Cardiac septum (tissue), 1 donor: ENCODE measurements around the gene P2RY2. TPM values are rescaled to one million over a fixed set of nuclear protein-coding genes. Genes with fewer than 3 reads are reported as not detected.
"Not testable (repeated sequence)": the region's sequence is repeated elsewhere in the genome, so short reads cannot be mapped to it uniquely, and the experiment has no call there.

Experiments
- DNase-seq: peaks from one replicate; pipeline ENCODE4 v3.0.0-alpha.2; 2020; ENCODE audit warnings: low spot score
- intact Hi-C: fragments of 100-400 bp; cut with DNase I; formaldehyde crosslinking; loops from one replicate; pipeline ENCODE4 v1.14.0; 2022
- total RNA-seq: library from RNA; stranded (reverse); fragmentation: NEBNext Ultra II Directional; extraction: Animal tissue kit (Norgen Biotek cat#: 25700); gene quantifications from one replicate; pipeline ENCODE4 v1.2.1, GENCODE V29; 2021
- donor health status: DM: no; HTN: no; CAD: no.

P2RY2 gene
- total RNA-seq, 1 donor from 2014 or later: 13.5 TPM

DNA sequence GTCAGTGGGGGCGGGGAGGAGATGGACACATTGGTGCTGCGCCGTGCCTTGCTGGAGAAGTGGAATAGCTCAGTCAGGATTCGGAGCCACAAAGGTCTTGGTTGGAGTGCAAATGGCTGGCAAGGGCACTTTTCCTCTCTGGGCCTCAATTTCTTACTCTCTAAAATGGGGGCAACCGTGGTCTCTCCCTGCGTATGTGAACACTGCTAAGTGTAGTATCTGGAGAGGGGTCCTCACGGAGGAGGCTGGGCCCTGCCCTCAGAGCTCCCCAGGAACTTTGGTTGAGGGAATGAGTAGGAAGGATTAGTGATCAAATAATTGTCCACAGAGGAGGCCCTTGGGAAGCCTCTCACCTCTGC lies 54.6 kb downstream of the P2RY2 start:
- no peak for DNase-seq
- intact Hi-C loops: no loop called here

DNA sequence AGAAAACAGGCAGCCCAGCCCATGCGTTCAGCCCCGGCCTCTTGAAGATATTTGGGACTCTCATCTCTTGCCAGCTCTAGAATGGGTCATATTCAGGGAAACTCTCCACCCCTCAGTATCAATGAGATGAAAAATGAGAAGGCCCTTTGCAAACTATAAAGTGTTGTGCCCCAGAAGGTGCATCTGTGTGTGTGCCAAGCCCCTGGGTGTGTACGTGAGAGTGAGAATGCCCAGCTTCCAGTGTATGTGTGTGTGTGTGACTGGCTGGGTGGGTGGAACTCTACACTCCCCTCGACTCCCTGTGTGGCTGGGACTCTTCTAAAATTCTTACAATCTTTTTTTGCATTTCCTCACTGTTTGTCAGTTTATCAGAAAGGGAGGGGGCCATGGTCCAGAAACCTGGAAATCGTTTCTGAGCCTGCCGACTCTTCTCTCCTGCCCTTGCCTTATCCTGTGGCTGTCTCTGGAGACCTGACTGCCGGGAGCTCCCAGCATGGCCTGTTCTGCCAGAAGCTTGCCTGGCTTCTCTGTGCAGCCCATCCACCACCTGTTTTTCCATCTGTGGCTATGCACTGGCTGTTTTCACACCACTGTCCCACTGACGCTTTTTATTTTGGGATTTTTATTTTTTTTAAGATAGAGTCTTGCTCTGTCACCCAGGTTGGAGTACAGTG lies 55.3 kb downstream of the P2RY2 start:
- DNase-seq: peak; percentile 71
- intact Hi-C loops: no loop called here

DNA sequence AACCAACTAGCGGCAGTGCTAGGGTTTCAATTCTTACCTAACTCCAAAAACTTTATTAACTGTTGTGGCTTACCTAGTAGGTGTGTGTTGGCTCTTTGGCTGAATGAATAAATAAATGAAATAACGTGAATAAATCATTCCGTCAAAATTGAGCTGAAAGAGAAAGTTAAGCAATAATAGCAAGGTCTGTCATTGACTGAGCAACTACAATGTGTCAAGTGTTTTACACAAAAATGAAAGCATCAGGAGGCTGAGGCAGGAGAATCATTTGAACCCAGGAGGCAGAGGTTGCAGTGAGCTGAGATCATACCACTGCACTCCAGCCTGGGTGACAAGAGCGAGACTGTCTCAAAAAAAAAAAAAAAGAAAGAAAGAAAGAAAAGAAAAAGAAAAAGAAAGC lies 56.1 kb downstream of the P2RY2 start:
- DNase-seq: peak; percentile 17
- intact Hi-C loops: not testable (repeated sequence)

DNA sequence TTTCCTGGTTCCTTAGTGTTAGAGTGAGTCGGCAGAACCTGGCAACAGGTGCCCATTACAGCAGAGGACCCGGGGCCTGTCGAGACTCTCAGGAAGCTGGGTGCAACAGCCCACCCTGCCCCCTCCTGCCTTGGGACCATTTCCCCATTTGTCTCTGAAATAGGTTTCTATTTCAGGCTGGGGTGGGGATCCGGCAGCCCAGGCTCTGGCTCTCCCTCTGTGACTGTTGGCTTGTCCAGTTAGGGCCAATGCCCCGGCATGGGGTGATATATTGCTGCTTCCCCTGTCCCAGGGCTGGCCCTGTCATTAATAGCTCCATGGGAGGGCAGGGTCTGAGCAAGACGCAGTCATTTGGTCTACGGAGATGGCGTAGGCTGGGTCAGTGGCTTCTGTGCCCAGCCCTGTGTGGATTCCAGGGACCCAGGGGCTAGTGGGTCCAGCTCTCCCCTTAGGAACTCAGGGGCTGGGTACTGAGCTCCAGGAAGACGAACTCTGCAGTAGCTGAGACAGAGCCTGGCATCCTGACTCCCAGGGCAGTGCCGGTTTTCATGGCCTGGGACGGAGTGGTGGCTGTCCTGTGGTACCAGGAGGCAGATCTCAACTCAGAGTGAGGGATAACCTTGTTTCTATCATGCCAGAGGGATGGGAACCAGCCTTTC lies 56.8 kb downstream of the P2RY2 start:
- intact Hi-C loops: no loop called here
- DNase-seq: peak; percentile 76

DNA sequence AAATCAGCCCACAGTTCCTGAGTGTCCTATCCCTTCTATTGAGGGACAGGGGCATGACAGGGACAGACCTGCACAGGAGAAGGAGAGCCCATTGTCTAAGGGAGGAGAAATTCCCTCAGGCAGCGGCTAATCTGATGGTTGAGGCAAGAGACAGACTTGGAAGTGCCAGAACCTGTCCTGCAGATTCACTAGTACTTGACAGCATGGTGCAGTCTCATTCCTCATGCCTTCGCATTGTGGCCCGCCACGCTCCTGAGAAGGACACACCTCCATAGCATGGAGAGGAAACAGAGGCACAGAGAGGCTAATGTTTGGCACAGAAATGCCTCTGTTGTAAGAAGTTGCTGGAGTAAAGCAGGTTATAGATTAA lies 57.3 kb downstream of the P2RY2 start:
- intact Hi-C loops: no loop called here

DNA sequence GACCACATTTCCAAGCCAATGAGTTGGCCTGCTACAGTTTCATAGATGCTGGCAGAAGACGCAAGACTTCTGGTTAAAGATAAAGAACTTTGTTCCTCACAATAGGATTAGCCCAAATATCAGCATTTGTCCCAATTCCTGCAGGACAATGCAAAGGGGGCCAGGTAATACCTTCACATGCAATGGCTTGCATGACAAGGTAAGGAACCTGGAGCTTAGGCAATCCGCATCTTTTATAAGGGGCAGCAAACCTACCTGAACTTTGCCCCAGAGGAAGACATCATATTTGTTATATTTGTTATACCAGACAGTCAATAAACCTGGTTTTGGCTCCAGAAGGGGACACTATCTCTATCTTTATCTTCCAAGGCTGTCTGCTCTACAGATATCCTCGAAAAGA lies 59.4 kb downstream of the P2RY2 start:
- intact Hi-C loops: no loop called here
- peak; percentile 58 for DNase-seq

More for the DNA sequence above, 57.3 kb downstream of the P2RY2 start:
- peak; percentile 49 for DNase-seq

DNA sequence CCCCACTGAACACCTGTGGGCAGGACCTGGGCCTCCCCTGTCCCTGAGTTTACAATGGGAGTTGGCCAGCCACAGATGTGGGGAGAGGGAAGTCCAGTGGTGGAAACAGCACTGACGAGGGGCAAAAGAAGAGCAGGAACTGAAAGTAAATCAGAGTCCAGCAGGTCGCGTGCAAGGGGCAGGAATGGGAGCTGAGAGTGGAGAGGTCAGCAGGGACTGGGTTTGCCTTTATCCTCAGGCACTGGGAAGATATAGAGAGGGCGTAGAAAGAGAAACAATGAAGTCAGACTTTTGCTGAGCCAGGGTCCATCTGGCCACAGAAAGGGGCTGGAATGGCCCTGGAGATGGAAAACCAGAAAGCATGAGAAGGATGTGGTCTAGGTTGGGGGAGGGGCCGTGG lies 62.5 kb downstream of the P2RY2 start:
- intact Hi-C loops: no loop called here
- DNase-seq: peak; percentile 70

DNA sequence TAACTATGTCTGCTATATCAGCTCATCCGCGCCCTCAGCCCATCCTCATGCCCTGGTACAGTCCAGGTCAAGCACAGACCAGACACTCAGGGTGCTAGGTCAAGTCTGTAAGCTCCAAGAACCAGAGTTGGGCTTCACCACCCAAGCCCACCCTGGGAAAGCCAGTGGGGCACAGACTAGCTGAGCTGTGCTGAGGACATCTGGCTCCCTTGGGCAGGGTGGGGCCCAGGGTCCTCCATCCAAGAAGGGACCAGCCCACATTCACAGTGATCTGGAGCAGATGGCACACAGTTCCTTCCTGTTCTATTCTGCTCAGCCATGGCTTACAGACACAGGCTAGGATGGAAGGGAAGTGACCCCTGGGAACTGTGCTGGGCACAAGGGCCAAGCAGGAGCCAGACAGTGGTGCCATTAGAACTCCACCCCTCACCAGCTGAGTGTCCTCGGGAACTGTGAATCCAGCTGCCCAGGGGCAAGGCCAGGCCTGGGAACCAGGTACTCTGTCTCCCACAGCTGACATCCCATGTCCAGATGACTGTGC lies 63.2 kb downstream of the P2RY2 start:
- peak; percentile 72 for DNase-seq
- intact Hi-C loops: no loop called here

DNA sequence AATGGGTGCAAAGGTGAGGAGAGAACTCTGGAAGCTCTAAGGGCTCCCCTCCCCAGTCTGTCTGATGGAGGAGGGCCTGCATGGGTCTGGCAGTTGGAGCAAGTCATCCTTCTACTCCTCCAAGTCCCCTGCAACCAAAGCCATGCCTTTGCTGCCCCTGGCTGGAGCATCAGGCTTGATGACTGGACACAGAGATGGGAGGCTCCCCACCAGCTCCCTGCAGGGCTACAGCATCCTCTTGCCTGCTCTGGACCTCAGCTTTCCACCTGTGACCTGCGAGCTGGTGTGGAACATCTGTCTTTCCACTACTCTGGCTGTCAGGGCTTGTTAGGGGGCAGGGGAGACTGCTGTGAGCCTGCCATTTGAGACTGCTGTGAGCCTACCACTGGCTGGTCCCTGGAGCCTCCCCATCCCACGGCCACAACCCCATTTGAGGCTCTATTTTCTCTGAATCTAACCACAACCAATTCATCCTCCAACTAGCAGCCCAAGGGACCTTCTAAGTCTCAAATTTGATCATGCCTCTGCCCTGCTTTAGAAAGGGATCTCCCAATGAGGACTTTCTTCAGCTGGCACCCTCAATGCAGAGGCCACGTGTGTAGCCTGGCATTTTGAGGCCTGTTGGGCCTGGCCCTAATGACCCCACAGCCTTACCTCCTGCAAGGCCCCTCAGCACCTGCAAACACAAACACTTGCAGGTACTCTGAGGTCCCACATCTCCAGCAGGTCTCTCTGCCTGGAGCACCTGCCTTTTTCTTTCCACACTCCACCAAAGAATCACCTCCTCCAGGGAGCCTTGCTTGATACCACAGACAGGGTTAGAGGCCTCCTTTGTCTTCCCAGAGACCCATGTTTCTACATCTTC lies 63.9 kb downstream of the P2RY2 start:
- intact Hi-C loops: no loop called here
- peak; percentile 67 for DNase-seq

DNA sequence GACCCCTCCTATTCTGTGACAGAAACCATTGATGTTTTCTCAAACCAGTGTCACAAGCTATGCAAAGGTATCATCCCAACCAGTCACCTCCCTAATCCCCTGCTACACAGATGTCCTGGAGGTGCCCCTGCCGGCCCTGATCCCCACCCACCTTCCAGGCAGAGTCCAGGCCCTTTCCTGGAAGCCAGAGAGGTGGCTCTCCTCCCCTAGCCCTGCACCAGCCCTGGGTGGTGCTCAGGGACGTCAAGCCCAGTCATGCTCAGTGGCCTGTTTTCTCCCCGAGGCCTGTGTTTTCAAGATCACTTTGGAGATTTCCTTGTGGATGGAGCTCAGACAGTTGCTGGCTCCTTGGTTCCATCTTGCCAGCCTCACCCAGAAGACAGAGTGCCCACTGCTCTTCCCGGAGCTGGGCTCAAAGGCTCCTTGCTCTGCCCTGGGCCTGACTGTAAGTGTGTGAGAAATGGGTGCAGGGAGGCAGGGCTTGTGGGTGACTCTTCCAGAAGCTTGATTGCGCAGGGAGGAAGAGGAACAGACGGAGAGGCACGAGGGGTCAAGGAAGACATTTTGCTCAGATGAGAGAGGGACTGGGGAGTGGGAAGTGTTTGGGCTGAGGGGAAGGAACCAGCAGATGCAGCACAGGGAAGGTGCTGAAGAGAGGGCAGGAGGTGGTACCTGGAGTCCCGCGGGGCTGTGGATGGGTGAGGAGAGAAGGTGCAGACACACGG lies 65.4 kb downstream of the P2RY2 start:
- peak; percentile 41 for DNase-seq
- intact Hi-C loops: no loop called here

DNA sequence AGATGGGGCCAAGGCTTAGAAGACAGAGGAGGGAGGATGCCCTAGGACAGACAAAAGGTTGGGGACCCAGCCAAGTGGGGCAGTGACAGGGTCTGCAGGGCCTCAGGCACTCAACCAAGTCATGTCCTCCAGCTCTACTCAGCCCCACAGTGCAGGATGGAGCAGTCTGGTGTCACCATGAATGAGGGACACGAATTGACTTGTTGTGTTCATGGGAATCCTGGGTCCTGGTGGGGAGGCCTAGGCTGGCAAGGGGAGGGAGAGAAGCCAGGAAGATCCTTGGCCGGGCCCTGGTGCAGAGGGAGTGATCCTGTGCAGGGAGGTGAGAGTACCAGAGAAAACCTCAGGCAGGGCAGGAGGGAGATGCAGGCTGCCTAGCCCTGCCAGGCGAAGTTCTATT lies 66.0 kb downstream of the P2RY2 start:
- intact Hi-C loops: no loop called here

DNA sequence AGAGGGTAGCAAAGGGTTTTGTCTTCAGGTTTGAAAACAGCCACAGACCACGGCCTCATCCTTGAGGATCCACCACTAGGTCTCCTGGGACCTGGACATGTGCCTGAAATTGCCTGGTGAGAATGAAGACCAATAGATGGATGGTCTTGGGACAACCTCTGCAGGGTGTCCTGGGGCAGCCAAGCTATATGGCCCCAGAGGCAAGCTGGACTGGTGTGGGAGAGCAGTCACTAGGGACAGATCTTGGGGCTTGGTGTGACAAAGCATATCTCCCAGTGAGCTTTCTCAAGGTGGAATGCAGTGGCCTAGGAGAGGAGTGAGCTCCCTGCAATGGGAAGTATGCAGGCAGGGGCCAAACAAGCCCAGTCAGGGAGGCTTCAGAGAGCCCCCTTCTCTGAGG lies 67.6 kb downstream of the P2RY2 start:
- intact Hi-C loops: loop anchor here (5.0 kb wide), 1 partner anchor 43 kb away; no protein-coding TSS in a partner anchor
- peak; percentile 66 for DNase-seq

More for the DNA sequence above, 66.0 kb downstream of the P2RY2 start:
- DNase-seq: peak; percentile 54

Other genes starting within 250 kb of the P2RY2 start
- 56.6 TPM for gene FCHSD2, start 76.0 kb upstream of the P2RY2 start, total RNA-seq
- 6.9 TPM for gene P2RY6, start 54.1 kb downstream of the P2RY2 start, total RNA-seq
- gene ARHGEF17, start 90.0 kb downstream of the P2RY2 start, total RNA-seq: 82.6 TPM
- 3.8 TPM for gene RELT, start 158.1 kb downstream of the P2RY2 start, total RNA-seq